C1 segment of cervical spinal cord (tissue), 14 donors: ENCODE results near the gene RASD2.
A peak's percentile ranks its signal among the peaks of the same experiment; 100 is the strongest.

Source experiments
- DNase-seq, 14 donors: peaks; one replicate each; lab custom pipeline; 2025; lab: John Stamatoyannopoulos, UW

RASD2 gene

GRCh38 chr22:35559354-35560005, 18.8 kb downstream of the RASD2 start:
- no peak for DNase-seq

- no peak for DNase-seq
Observed at GRCh38 chr22:35560366-35560765, 19.7 kb downstream of the RASD2 start.

- DNase-seq = no peak
Observed at GRCh38 chr22:35560824-35561223, 20.2 kb downstream of the RASD2 start.

GRCh38 chr22:35561796-35562526, 21.3 kb downstream of the RASD2 start:
- DNase-seq = no peak

- DNase-seq = no peak
Observed at GRCh38 chr22:35563211-35563610, 22.6 kb downstream of the RASD2 start.

- no peak for DNase-seq
Observed at GRCh38 chr22:35564975-35565867, 24.6 kb downstream of the RASD2 start.

GRCh38 chr22:35567351-35568141, 26.9 kb downstream of the RASD2 start:
- DNase-seq = no peak

DNA sequence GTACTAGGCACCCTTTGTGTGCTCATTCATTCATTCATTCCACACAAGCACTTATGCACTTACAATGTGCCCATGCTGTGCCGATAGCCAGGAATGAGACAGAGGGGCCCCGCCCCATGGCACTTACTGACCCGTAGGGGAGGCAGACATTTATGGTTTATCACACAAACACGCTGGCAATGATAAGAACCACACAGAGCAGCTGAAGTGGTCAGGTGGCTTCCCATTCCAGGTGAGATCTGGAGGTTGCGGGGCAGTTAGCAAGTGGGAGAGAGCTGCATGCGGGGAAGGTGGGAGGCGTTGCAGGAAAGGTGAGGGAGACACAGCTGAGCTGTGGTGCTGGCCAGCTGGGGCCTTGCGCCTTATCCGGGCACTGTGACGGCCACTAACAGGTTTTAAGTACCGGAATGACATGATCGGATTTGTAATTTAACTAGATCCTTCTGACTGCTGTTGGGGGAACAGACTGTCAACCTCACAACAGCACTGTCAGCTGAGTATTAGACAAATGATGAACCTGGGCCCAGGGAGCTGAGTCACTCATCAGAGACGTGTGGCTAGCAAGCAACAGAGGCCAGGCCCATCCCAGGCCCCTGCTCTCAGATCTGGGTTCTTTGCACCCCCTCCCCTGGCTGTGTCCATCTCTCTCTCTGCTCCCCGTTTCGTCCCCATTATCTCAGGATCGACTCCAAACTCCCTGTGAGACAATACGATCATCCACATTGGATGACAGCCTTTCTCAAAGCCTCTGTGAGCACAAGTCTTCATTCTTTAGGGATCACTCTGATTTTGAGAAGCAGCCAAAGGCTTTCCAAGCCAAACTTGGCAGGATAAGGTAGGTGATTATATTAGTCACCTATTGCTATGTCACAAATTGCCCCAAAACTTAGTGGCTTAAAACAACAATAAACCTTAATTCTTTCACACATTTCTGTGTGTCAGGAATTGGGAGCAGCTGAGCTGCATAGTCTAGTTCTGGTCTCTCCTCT, 28.4 kb downstream of the RASD2 start:
- DNase-seq = no peak

GRCh38 chr22:35569916-35570315, 29.3 kb downstream of the RASD2 start:
- no peak for DNase-seq

DNA sequence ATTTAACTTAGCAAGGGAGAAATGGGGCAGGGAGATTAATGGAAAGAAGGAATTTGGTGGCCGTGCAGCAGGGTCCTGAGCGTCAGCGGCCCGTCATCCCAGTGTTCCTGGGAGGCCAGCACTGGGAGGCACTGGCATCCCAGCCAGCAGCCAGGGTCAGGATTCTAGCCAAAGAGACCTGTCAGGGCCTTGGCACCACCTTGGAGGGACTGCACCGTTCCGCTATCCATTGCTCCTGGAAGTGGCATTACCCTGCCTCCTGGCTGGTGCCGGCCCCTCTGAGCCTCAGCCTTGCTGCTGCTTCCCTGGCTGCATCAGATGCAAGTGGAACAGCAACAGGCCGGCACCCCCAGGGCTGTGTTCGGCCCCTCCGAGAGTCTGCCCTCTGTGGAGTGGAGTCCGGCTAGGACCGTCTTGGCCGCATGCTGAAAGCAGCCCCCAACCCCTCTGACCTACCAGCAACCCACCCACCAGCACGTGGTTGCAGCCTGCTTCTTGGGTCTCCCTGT, 30.1 kb downstream of the RASD2 start:
- no peak for DNase-seq

- DNase-seq = peak in 3 of 14 donors; percentile 3 to 9 (median 7)
Observed at GRCh38 chr22:35572556-35572955, 31.9 kb downstream of the RASD2 start.

DNA sequence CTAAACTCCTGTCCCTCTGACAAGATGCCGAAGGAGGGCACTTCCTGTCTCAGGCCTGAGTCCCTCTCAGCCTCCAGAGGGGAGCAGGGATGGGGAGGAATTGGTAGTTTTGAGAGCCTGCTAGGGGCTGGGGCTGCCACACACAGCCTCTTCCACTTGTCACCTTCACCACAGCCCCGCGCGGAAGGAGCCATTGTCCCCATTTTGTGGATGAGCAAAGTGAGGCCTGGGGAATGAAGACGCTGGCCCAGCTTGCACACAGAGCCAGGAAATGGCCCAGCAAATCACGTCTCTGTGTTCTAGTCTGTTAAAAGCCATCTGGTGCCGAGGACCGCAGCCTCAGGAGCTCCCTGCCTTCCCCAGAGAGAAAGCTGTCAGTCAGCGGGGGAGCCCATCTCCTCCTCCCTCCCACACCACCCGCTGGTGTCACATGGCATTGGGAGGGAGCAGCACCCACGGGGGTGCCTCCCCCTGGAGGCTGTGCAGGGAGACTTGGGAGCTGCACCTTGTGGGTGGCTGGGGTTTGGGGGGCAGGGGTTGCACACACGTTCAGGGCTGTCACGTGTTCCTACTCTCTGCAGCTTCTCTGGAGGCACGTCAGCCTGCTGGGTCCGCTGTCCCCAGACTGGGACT, 34.6 kb downstream of the RASD2 start:
- no peak for DNase-seq

- no peak for DNase-seq
Observed at GRCh38 chr22:35576671-35577070, 36.0 kb downstream of the RASD2 start.

DNA sequence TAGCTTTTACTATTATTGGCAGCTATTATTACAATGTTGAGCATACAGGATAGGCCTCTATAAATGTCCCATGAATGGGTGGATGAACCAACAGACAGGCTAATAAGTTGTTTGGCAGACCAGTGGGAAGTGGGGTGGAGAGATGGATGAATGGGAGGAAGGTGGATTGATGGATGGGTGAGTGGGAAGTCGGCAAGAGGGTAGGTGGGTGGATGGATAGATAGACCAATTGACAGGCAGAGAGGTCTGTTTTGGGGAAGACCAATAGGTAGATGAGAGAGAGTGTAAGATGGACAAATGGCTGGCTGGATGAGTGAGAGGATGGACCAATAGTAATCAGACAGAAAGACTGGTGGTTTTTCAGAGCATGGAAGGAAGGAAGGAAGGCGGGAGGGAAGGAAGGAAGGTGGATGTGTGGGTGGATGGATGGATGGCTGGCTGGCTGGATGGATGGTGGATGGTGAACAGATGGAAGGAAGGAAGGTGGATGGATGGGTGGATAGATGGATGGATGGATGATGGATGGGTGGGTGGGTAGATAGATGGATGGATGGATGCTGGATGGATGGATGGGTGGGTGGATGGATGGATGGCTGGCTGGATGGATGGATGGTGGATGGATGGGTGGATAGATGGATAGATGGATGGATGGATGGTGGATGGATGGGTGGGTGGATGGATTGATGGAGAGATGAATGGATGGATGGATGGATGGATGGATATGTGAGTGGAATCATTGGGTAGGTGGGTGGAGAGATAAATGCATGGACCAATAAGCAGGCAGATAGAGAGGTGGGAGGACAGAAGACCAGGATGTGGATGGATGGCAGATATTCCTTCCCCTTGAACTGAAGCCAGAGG, 37.4 kb downstream of the RASD2 start:
- DNase-seq = no peak

DNA sequence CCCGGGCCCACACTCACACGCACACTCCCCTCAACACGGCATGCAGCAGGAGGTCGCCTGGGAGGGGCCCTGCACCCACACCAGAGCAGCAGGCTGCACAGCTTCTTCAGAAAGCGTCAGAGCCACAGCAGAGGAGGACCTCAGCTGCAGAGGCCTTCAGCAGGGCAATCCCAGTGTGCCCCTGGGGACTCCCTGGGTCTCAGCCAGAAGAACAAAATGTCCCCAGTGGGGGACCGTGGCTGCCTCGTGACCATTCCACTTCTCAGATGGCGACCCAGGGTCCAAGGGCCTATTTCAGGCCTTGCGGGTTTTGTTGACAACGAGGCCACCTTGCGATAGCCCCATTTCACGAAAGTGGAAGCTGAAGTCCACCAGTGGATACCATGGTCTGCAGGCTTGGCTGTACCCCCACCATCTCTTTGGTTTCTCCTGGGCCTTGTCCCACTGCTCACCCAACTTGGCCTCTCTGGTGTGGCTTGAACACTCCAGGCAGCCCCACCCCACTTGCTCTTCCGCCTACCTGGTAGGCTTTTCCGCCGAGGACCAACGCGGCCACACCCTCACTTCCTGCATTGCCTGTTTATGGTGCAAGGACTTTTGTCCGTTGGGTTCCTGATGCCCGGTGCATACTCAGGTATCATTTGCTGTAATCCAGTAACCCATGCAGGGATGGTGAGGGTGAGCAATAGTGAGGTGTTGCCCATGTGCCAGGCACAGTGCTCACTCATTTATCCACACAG, 38.4 kb downstream of the RASD2 start:
- no peak for DNase-seq

- DNase-seq = no peak
Observed at GRCh38 chr22:35580351-35581022, 39.9 kb downstream of the RASD2 start.

- no peak for DNase-seq
Observed at GRCh38 chr22:35581023-35581413, 40.4 kb downstream of the RASD2 start.
